Measurements from ENCODE around the gene RELA. TPM values are rescaled to one million over a fixed set of nuclear protein-coding genes. Genes with fewer than 3 reads are reported as not detected.

Gene RELA
- total and polyA plus RNA-seq, 10 of the 15 experiments (the other 5 are each of a cell fraction or from before 2014, with no cell fraction given), result 5.1 to 56.4 (median 34.2) TPM

DNA sequence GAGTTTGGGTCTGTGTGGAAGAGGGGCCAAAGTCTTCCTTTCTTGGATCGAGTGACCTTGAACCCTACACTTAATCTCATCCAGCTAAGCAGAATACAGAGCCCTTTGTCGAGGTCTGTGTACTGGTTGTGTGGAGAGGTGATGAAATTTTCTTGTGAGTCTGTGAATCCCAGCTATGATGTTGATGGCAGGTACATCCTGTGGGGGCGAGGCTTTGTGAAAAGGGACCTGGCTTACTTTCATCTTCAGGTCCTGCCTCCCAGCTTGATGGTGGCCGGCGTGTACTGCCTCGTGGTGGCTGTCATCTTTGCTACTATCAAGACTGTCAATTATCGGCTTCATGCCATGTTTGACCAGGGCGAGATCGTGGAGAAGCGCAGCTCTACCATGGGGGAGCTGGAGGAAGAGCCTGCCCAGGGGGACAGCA is 46.1 kb downstream of the RELA start:
- peaks cover 67% of the 10 kb centered on the region for H3K79me2 ChIP-seq (ENCODE audit: control insufficient read depth, insufficient read depth, low read length)
- H3K4me2 ChIP-seq (ENCODE audit: control insufficient read depth, insufficient read depth), result peak overlapping the region; percentile 94
- no peak for DNase-seq (ENCODE audit: low read depth, low spot score)
- H3K9ac ChIP-seq (ENCODE audit: control insufficient read depth, insufficient read depth, low read length), result peak overlapping the region; percentile 68
- peaks cover 24% of the 10 kb centered on the region for H3K4me1 ChIP-seq (ENCODE audit: control insufficient read depth, insufficient read depth, low read length)
- ChIA-PET CTCF (interaction anchor here (1.2 to 2.9 kb wide), 5 partner anchors 9 to 44 kb away, joined by 3 to 25 read pairs (median 6); partner anchors contain the start of genes FAM89B, SIPA1 and ZNRD2), SMC1A (ENCODE audit: uncharacterized antibody, unreplicated experiment) (interaction anchor here (0.6 to 1.5 kb wide), 3 partner anchors 10 to 44 kb away, joined by 4 to 6 read pairs (median 4); partner anchors contain the start of genes FAM89B and SIPA1), POLR2A (interaction anchor here (0.5 to 5.0 kb wide), 7 partner anchors 22 to 327 kb away, joined by 3 to 34 read pairs (median 3); partner anchors contain the start of genes C11orf68, EHBP1L1 and SIPA1), RAD21 (ENCODE audit: unreplicated experiment) (interaction anchor here (0.6 to 1.4 kb wide), 2 partner anchors 27 to 95 kb away, joined by 3 read pairs; partner anchors contain the start of gene KAT5)
- ATAC-seq, result no peak
- in situ Hi-C loops (cut with MboI), result no loop called here
- TF ChIP-seq SREBF2 (IDR thresholded peaks at IDR 0.05; ENCODE audit: low read length) (no peak), MEF2A (IDR thresholded peaks at IDR 0.05; ENCODE audit: insufficient read depth, low read depth, low read length) (no peak), SIN3A (IDR thresholded peaks at IDR 0.05; ENCODE audit: low read depth, low read length) (no peak), RUNX3 (IDR thresholded peaks at IDR 0.05; ENCODE audit: low read length) (no peak), EED (IDR thresholded peaks at IDR 0.05; ENCODE audit: low read depth) (no peak), SMARCA5 (IDR thresholded peaks at IDR 0.05) (no peak)
- TF ChIP-seq, protein P1, sequence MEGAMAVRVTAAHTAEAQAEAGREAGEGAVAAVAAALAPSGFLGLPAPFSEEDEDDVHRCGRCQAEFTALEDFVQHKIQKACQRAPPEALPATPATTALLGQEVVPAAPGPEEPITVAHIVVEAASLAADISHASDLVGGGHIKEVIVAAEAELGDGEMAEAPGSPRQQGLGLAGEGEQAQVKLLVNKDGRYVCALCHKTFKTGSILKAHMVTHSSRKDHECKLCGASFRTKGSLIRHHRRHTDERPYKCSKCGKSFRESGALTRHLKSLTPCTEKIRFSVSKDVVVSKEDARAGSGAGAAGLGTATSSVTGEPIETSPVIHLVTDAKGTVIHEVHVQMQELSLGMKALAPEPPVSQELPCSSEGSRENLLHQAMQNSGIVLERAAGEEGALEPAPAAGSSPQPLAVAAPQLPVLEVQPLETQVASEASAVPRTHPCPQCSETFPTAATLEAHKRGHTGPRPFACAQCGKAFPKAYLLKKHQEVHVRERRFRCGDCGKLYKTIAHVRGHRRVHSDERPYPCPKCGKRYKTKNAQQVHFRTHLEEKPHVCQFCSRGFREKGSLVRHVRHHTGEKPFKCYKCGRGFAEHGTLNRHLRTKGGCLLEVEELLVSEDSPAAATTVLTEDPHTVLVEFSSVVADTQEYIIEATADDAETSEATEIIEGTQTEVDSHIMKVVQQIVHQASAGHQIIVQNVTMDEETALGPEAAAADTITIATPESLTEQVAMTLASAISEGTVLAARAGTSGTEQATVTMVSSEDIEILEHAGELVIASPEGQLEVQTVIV (IDR thresholded peaks at IDR 0.05; ENCODE audit: borderline replicate concordance, partially characterized antibody), result no peak
- TF ChIP-seq, protein P2, sequence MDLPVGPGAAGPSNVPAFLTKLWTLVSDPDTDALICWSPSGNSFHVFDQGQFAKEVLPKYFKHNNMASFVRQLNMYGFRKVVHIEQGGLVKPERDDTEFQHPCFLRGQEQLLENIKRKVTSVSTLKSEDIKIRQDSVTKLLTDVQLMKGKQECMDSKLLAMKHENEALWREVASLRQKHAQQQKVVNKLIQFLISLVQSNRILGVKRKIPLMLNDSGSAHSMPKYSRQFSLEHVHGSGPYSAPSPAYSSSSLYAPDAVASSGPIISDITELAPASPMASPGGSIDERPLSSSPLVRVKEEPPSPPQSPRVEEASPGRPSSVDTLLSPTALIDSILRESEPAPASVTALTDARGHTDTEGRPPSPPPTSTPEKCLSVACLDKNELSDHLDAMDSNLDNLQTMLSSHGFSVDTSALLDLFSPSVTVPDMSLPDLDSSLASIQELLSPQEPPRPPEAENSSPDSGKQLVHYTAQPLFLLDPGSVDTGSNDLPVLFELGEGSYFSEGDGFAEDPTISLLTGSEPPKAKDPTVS (IDR thresholded peaks at IDR 0.05; ENCODE audit: low read depth, low read length), result no peak
- TF ChIP-seq, protein P3, sequence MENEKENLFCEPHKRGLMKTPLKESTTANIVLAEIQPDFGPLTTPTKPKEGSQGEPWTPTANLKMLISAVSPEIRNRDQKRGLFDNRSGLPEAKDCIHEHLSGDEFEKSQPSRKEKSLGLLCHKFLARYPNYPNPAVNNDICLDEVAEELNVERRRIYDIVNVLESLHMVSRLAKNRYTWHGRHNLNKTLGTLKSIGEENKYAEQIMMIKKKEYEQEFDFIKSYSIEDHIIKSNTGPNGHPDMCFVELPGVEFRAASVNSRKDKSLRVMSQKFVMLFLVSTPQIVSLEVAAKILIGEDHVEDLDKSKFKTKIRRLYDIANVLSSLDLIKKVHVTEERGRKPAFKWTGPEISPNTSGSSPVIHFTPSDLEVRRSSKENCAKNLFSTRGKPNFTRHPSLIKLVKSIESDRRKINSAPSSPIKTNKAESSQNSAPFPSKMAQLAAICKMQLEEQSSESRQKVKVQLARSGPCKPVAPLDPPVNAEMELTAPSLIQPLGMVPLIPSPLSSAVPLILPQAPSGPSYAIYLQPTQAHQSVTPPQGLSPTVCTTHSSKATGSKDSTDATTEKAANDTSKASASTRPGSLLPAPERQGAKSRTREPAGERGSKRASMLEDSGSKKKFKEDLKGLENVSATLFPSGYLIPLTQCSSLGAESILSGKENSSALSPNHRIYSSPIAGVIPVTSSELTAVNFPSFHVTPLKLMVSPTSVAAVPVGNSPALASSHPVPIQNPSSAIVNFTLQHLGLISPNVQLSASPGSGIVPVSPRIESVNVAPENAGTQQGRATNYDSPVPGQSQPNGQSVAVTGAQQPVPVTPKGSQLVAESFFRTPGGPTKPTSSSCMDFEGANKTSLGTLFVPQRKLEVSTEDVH (IDR thresholded peaks at IDR 0.05; ENCODE audit: low read depth, partially characterized antibody), result no peak
- intact Hi-C loops (cut with micrococcal nuclease; ENCODE audit: unreplicated experiment), result no loop called here
- no TSS peak for BruUV-seq (replicated peaks)
- no peak for FAIRE-seq
- 43% methylated on average over 10 of the region's 10 CpGs for WGBS (ENCODE audit: insufficient coverage, insufficient replicate concordance, low lambda C conversion rate, missing lambda C conversion rate)
- no peak overlapping the region for H2AFZ ChIP-seq (ENCODE audit: control insufficient read depth, low read depth, low read length)
- no peaks in the 10 kb centered on the region; the same call in 1 of the 2 replicates for H4K20me1 ChIP-seq (ENCODE audit: control insufficient read depth, insufficient read depth)
- H3K27ac ChIP-seq (ENCODE audit: control insufficient read depth, insufficient read depth), result peak overlapping the region; percentile 60
- no peaks in the 10 kb centered on the region for H3K9me3 ChIP-seq (replicated peaks; ENCODE audit: control insufficient read depth, insufficient read depth, low read length)
- H3K36me3 ChIP-seq (ENCODE audit: control insufficient read depth in 2 of 2, insufficient read depth in 2 of 2, low read length in 1 of 2), result peaks cover 17 to 21% of the 10 kb centered on the region in 2 experiments; a peak in 3 of 4 replicates
- no peaks in the 10 kb centered on the region for H3K27me3 ChIP-seq (replicated peaks in 1 of 2; ENCODE audit: control insufficient read depth in 2 of 2, insufficient read depth in 2 of 2, low read length in 1 of 2)
- H3K4me3 ChIP-seq, result peak overlapping the region; percentile 100
